Fibroblast of skin of right biceps (primary cell): Measurements from ENCODE around the gene ASTE1.
"Not testable (repeated sequence)": the region's sequence is repeated elsewhere in the genome, so short reads cannot be mapped to it uniquely, and the experiment has no call there.

ENCODE experiments used
- DNase-seq: peaks from one replicate; pipeline ENCODE4 v3.0.0-alpha.2; 2013

The ASTE1 gene

GRCh38 chr3:131008326-131008725 lies 18.3 kb downstream of the ASTE1 start:
- no peak for DNase-seq

- DNase-seq: peak; percentile 15
Measured at GRCh38 chr3:131007782-131008181, 18.8 kb downstream of the ASTE1 start.

- no peak for DNase-seq
Measured at GRCh38 chr3:131007256-131007655, 19.4 kb downstream of the ASTE1 start.

- DNase-seq: no peak
Measured at GRCh38 chr3:131004603-131005002, 22.0 kb downstream of the ASTE1 start.

GRCh38 chr3:131001071-131001470 lies 25.6 kb downstream of the ASTE1 start:
- DNase-seq: no peak

- DNase-seq: peak; percentile 4
Measured at GRCh38 chr3:130997289-130997688, 29.3 kb downstream of the ASTE1 start.

GRCh38 chr3:130992344-130992743 lies 34.3 kb downstream of the ASTE1 start:
- DNase-seq: no peak

GRCh38 chr3:130991126-130991525 lies 35.5 kb downstream of the ASTE1 start:
- no peak for DNase-seq

GRCh38 chr3:130990282-130990681 lies 36.3 kb downstream of the ASTE1 start:
- no peak for DNase-seq

- DNase-seq: no peak
Measured at GRCh38 chr3:130981469-130981868, 45.2 kb downstream of the ASTE1 start.

- DNase-seq: no peak
Measured at GRCh38 chr3:130979117-130979516, 47.5 kb downstream of the ASTE1 start.

GRCh38 chr3:130976706-130977105 lies 49.9 kb downstream of the ASTE1 start:
- DNase-seq: no peak

GRCh38 chr3:130975251-130975650 lies 51.4 kb downstream of the ASTE1 start:
- no peak for DNase-seq

GRCh38 chr3:130974201-130974600 lies 52.4 kb downstream of the ASTE1 start:
- DNase-seq: no peak

- DNase-seq: no peak
Measured at GRCh38 chr3:130973406-130973805, 53.2 kb downstream of the ASTE1 start.

GRCh38 chr3:130972592-130972991 lies 54.0 kb downstream of the ASTE1 start:
- not testable (repeated sequence) for DNase-seq

GRCh38 chr3:130971208-130971607 lies 55.4 kb downstream of the ASTE1 start:
- no peak for DNase-seq

GRCh38 chr3:130969621-130970020 lies 57.0 kb downstream of the ASTE1 start:
- no peak for DNase-seq

- peak; percentile 69 for DNase-seq
Measured at GRCh38 chr3:130968221-130968620, 58.4 kb downstream of the ASTE1 start.

GRCh38 chr3:130967281-130967680 lies 59.3 kb downstream of the ASTE1 start:
- no peak for DNase-seq

- peak; percentile 94 for DNase-seq
Measured at GRCh38 chr3:130963878-130964277, 62.7 kb downstream of the ASTE1 start.
